ENCODE data around the gene CHD9.
"Not testable (repeated sequence)": the region's sequence is repeated elsewhere in the genome, so short reads cannot be mapped to it uniquely, and the experiment has no call there.

CHD9 gene

DNA sequence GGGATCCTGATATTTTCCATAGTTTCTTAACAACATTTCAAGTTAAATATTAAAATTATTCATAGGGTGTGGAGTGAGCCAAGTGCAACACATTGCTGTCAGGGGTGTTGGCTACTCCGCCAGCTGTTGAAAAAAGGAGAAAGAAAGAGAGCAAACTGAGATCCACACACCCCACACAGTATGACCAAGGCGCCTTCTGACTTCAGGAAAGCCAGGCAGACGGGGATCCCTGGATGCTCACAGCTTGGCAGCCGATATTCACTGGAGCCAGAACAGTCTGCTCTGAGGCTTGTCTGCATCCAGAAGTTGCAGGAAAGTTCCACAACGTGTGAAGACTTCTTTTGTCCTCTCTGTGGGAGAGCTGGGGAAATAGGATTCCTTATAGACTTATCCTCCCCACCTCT is 11.4 kb upstream of the CHD9 start:
- DNase-seq (ENCODE audit: extremely low read depth, insufficient read length) = no peak
- TF ChIP-seq, protein P1, sequence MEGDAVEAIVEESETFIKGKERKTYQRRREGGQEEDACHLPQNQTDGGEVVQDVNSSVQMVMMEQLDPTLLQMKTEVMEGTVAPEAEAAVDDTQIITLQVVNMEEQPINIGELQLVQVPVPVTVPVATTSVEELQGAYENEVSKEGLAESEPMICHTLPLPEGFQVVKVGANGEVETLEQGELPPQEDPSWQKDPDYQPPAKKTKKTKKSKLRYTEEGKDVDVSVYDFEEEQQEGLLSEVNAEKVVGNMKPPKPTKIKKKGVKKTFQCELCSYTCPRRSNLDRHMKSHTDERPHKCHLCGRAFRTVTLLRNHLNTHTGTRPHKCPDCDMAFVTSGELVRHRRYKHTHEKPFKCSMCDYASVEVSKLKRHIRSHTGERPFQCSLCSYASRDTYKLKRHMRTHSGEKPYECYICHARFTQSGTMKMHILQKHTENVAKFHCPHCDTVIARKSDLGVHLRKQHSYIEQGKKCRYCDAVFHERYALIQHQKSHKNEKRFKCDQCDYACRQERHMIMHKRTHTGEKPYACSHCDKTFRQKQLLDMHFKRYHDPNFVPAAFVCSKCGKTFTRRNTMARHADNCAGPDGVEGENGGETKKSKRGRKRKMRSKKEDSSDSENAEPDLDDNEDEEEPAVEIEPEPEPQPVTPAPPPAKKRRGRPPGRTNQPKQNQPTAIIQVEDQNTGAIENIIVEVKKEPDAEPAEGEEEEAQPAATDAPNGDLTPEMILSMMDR (IDR thresholded peaks at IDR 0.05; ENCODE audit: insufficient read depth, low read length, poor library complexity, severe bottlenecking) = no peak
- H3K4me3 ChIP-seq (replicated peaks; ENCODE audit: low read depth, low read length) = no peak overlapping the region
- H3K27me3 ChIP-seq (replicated peaks; ENCODE audit: control insufficient read depth, insufficient read depth, low read length) = no peaks in the 10 kb centered on the region
- peaks cover 1% of the 10 kb centered on the region for H3K36me3 ChIP-seq (ENCODE audit: control insufficient read depth, insufficient read depth, low read length)

DNA sequence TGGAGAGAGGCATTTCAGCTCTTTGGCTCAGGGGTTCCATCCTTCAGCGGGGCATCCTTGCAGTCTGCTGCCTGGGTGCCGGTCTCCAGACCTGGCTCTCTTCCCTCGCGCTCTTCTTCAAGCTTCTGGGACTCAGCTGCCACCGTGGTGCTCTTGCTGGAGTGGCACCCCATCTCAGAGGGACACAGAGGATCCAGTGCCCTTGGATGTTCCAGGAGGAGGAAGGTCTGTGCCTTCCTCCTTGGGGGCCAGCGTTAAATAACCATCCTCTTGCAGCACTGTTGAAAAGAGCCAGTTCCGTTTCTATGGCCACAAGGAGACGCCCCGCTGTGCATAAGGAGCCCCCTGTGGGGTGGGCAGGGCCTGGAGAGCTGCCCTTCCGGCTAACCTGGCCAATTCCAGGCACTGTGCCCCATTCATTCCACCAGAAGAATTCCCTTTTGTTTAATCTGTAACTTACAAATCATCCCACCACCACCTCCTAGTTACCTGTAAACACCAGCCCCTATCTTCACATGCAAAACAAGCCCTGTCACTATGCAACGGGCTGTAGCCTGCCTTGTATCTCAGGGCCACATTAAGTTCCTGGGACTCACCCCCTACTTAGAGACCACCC is 10.7 kb upstream of the CHD9 start:
- TF ChIP-seq, protein P1 (IDR thresholded peaks at IDR 0.05; ENCODE audit: insufficient read depth, low read length, poor library complexity, severe bottlenecking) = no peak
- no peaks in the 10 kb centered on the region for H3K27me3 ChIP-seq (replicated peaks; ENCODE audit: control insufficient read depth, insufficient read depth, low read length)
- H3K36me3 ChIP-seq (ENCODE audit: control insufficient read depth, insufficient read depth, low read length) = peaks cover 1% of the 10 kb centered on the region
- no peak for DNase-seq (ENCODE audit: extremely low read depth, insufficient read length)
- no peak overlapping the region for H3K4me3 ChIP-seq (replicated peaks; ENCODE audit: low read depth, low read length)

DNA sequence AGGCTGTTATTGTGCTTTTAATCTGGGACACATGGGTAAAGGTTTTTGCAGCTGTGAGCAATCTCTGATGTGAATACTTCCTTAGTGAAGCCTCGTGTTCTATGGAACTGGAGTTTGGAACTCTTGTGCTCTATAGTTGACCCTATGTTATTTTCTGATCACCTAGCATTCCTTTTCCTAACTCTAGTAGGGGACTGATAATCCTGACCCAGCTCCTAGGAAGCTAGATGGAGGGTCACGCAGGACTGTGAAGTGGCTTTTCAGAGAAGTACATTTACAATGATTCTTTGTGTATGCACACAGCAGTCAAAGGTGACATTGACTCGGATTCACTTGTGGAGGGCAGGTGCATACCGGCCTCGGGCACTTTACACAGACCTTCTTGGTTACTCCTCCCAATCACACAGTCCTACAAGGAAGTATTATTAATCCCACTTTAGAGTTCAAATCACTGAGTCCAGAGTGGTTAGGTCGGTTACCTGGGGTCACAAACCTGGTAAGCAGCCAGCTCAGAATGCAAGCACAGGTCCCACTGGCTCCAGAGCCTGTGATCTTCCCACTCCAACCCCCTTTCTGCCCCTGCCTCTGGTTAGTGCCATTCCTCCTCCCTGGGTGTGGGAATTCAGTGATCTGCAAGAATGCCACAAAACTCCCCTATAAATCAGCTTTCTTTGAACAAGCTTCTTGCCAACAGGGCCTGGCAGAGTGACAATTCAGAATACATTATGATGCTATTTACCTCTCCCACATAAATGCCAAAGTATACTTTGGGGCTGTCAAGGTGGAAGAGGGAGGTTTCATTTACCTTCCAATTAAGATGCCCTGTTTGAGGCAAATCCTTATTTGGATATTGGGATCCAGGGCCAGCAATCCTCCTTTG is 9.2 kb upstream of the CHD9 start:
- Histone ChIP-seq H3K27me3 (replicated peaks; ENCODE audit: control insufficient read depth, insufficient read depth, low read length) (no peaks in the 10 kb centered on the region), H3K36me3 (ENCODE audit: control insufficient read depth, insufficient read depth, low read length) (peaks cover 1% of the 10 kb centered on the region), H3K4me3 (replicated peaks; ENCODE audit: low read depth, low read length) (no peak overlapping the region)
- no peak for DNase-seq (ENCODE audit: extremely low read depth, insufficient read length)
- TF ChIP-seq, protein P1 (IDR thresholded peaks at IDR 0.05; ENCODE audit: insufficient read depth, low read length, poor library complexity, severe bottlenecking) = no peak

DNA sequence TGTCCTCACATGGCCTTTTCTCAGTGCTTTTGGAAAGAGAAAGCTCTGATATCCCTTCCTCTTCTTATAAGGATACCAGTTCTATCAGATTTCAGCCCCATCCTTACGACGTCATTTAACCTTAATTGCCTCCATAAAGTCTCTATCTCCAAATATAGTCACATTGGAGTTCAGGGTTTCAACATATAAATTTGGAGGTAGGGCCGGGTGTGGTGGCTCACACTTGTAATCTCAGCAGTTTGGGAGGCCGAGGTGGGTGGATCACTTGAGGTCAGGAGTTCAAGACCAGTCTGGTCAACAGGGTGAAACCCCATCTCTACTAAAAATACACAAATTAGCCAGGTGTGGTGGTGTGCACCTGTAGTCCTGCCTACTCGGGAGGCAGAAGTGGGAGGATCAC is 7.3 kb upstream of the CHD9 start:
- DNase-seq (ENCODE audit: extremely low read depth, insufficient read length); H3K36me3 ChIP-seq (ENCODE audit: control insufficient read depth, insufficient read depth, low read length); H3K4me3 ChIP-seq (replicated peaks; ENCODE audit: low read depth, low read length); H3K27me3 ChIP-seq (replicated peaks; ENCODE audit: control insufficient read depth, insufficient read depth, low read length): not testable (repeated sequence)

DNA sequence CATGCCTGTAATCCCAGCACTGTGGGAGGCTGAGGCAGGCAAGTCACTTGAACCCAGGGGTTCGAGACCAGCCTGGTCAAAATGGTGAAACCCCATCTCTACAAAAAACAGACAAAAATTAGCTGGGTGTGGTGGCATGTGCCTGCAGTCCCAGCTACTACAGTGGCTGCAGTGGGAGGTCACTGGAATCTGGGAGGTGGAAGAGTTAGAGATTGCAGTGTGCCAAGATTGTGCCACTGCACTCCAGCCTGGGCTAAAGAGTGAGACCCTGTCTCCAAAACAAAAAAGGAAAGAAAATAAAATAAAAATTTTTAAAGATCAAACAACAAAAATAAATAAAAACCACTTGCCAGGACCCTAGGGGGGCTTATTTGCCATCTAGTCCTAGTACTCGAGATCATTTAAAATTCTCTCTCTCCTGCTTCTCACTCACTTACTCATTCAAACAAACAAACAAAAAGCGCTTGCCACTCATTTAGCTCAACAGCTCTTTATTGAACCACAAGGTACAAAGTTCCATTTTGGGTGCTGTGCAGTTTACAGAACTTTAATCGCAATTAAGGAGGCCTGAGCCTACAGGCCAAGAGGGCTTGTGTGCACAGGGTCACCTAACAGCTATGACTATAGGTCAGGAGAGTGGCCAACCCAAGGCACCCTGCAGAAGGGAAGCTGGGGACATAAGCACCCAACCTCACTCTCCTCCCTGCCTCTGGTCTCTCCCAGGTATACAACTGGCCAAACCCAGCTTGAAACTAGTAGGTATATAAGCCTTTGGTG is 6.5 kb upstream of the CHD9 start:
- H3K36me3 ChIP-seq (ENCODE audit: control insufficient read depth, insufficient read depth, low read length) = peaks cover 1% of the 10 kb centered on the region
- no peaks in the 10 kb centered on the region for H3K27me3 ChIP-seq (replicated peaks; ENCODE audit: control insufficient read depth, insufficient read depth, low read length)
- no peak for DNase-seq (ENCODE audit: extremely low read depth, insufficient read length)
- TF ChIP-seq, protein P1 (IDR thresholded peaks at IDR 0.05; ENCODE audit: insufficient read depth, low read length, poor library complexity, severe bottlenecking) = no peak
- no peak overlapping the region for H3K4me3 ChIP-seq (replicated peaks; ENCODE audit: low read depth, low read length)

DNA sequence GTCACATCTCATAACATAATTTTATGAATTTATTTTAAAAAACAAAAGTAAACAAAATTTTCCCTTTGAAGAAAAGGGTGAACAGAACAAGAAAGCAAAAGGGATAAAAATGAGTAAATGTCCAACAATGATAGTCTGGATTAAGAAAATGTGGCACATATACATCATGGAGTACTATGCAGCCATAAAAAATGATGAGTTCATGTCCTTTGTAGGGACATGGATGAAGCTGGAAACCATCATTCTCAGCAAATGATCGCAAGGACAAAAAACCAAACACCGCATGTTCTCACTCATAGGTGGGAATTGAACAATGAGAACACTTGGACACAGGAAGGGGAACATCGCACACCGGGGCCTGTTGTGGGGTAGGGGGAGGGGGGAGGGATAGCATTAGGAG is 3.5 kb upstream of the CHD9 start:
- H3K27me3 ChIP-seq (replicated peaks; ENCODE audit: control insufficient read depth, insufficient read depth, low read length); H3K4me3 ChIP-seq (replicated peaks; ENCODE audit: low read depth, low read length); DNase-seq (ENCODE audit: extremely low read depth, insufficient read length); H3K36me3 ChIP-seq (ENCODE audit: control insufficient read depth, insufficient read depth, low read length): not testable (repeated sequence)

All from GM06990 (cell line).